Prostate gland (tissue), 2 donors: Measurements from ENCODE around the gene BTBD1.

Experiments
- CTCF ChIP-seq, 4 experiments: fragments of 200-600 bp in 2 of 4; fragments of 450-650 bp in 2 of 4; sonication (generic) in 2 of 4; IDR thresholded peaks; 1 replicate in 3 of 4; 2 replicates in 1 of 4; pipeline ENCODE4 v1.5.1; 2016 to 2019; ENCODE audit warnings: antibody characterized with exemption in 4 of 4, mild to moderate bottlenecking in 2 of 4, moderate library complexity in 2 of 4
- POLR2A ChIP-seq: fragments of 450-650 bp; IDR thresholded peaks from one replicate; pipeline ENCODE4 v1.6.1; 2016; ENCODE audit warnings: antibody characterized with exemption, mild to moderate bottlenecking
- POLR2AphosphoS5 ChIP-seq: sonication (generic); formaldehyde crosslinking; IDR thresholded peaks from one replicate; pipeline ENCODE4 v1.6.1; 2017; ENCODE audit warnings: antibody characterized with exemption

- TF ChIP-seq POLR2A, result no peak
- no peak for TF ChIP-seq CTCF (IDR thresholded peaks at IDR 0.05)
- no peak for TF ChIP-seq POLR2AphosphoS5
These were observed 20.5 kb upstream of the BTBD1 start for GRCh38 chr15:83087576-83087975.
